GM18861 (cell line): ENCODE data around the gene THSD4.

Experiments used
- ATAC-seq: cut with Tn5 transposase; IDR thresholded peaks from one replicate; pipeline ENCODE4 v1.9.1; 2021; ENCODE audit not compliant: unreplicated experiment

Gene THSD4

GRCh38 chr15:71729319-71729718, 614.0 kb downstream of the THSD4 start:
- no peak for ATAC-seq

DNA sequence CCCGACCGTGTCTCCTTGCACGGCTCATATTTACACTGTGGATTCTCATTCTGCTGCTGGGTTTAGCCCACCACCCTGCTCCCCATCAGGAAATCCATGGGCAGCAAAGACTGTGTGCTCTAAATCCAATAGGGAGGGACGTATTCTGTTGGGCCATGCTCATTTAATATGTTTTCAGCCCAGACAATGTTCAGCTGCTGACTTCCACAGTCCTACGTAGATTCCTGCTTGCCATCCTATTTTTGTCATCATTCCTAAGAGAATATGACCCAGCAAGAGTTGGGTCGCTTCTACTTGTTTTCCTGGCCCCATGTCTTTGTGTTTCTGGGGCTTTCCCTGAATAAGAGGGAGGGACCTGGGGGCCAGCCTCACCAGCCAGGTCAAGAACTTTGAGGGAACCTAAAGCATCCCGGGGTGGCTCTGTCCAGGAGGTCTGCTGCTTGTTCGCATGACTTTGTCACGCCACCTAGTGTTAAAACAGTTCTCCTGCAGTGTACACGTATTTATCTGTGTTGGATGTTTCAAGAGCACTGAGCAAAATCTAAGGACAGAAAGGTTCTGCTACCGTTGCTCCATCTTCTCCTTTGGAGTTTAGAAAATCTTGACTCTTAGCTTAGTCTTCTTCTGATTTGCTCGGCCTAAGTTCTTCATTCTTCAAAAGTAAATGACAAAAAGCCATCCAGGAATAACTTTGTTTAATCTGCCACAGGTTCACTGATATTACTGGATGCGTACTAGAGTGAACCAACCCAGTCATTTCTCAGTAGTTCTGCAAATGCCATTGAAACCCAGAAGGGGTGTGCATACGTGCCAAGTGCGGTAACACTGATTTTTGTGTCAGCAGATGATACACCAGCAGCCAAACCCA, 615.2 kb downstream of the THSD4 start:
- no peak for ATAC-seq

- ATAC-seq, result no peak
These were observed 617.4 kb downstream of the THSD4 start for GRCh38 chr15:71732636-71733035.

DNA sequence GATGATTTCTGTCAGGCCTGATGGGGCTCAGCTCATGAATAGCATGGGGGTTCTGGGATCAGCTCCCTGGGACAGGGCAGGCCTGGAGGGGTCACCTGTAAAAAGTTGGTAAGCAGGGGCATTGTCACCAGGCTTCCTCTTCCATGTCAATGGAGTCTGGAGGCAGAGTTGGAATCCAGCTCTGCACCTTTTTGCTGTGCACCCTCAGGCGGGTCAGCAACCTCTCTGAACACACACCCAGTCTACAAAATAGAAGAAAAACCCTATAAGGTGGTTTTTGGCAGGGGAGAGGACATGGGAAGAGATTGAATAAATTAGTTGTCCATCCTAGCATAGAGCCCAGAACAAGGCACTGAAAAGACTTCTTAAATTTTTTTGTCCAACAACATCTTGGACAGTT, 617.9 kb downstream of the THSD4 start:
- no peak for ATAC-seq

- ATAC-seq, result no peak
These were observed 619.6 kb downstream of the THSD4 start for GRCh38 chr15:71734709-71735384.

GRCh38 chr15:71735385-71735757, 620.1 kb downstream of the THSD4 start:
- ATAC-seq, result no peak

DNA sequence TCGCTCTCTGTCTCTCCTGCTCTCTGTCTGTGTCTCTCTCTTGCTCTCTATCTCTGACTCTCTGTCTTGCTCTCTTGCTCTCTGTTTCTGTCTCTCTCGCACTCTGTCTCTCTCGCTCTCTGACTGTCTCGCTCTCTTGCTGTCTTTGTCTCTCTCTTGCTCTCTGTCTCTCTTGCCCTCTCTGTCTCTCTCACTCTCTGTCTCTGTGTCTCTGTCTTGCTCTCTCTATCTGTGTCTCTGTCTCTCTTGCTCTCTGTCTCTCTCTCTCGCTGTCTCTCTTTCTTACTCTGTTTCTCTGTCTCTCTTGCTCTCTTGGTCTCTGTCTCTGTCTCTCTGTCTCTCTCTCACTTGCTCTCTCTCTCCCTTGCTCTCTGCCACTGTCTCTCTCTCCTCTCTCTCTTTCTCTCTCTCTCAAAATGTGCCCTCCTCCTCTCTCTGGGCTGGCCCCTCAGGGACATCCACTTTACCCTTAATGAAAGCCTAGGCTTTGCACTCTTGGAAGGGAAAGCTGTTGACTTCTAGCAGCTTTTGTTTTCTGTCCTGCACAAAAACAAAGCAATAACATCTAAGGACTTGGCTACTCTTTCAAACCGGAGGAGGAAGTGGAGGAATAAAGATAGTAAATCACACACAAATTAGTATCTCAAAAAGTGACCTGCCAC, 621.1 kb downstream of the THSD4 start:
- no peak for ATAC-seq

- no peak for ATAC-seq
These were observed 622.5 kb downstream of the THSD4 start for GRCh38 chr15:71737761-71738160.

DNA sequence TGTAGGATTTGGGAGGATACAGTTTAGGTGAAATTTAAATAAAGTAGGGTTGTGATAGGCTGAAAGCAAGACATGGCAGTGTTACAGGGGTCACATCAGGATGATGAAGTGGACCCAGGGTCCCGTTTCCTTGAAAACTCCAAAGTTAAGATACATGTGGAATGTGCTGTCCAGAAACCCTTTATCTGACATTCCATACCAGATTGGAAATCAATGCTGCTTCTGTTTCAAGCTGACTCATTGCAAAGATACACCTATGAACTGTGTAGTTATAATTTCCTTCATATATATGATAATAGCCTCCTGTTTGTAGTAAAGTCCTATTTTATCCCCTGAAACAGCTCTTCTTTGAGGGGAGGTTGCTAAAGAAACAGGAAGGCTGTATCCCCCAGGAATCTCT, 624.1 kb downstream of the THSD4 start:
- ATAC-seq, result no peak

DNA sequence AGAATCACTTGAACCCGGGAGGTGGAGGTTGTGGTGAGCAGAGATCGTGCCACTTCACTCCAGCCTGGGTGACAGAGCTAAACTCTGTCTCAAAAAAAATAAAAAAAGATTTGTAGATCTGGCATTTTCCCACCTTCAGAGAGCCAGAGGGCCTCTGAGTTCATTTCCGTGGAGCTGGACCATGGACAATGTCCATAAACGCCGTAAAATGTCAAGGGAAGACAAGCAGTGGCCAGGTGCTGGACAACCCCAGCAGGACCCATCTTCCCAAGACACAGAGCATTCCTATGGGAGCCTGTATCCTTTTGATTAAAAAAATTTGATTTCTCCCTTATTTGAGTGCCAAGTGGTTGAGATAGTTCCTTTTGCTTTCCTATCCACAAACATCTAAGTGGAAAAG, 627.7 kb downstream of the THSD4 start:
- ATAC-seq, result no peak

GRCh38 chr15:71743861-71744382, 628.7 kb downstream of the THSD4 start:
- ATAC-seq, result no peak

DNA sequence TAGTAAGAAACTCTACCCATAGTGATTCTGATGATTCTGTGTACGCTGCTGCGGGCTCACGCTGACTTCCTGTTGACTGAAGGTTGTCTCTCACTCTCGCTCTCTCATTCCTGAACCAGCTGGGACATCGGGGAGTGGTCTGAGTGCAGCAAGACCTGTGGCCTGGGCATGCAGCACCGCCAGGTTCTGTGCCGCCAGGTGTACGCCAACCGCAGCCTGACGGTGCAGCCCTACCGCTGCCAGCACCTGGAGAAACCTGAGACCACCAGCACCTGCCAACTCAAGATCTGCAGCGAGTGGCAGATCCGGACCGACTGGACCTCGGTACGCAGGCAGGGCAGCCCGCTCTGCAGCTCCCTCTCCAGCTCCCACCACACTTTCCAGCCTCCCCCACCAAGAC, 631.4 kb downstream of the THSD4 start:
- no peak for ATAC-seq

- no peak for ATAC-seq
These were observed 632.1 kb downstream of the THSD4 start for GRCh38 chr15:71747128-71748083.

DNA sequence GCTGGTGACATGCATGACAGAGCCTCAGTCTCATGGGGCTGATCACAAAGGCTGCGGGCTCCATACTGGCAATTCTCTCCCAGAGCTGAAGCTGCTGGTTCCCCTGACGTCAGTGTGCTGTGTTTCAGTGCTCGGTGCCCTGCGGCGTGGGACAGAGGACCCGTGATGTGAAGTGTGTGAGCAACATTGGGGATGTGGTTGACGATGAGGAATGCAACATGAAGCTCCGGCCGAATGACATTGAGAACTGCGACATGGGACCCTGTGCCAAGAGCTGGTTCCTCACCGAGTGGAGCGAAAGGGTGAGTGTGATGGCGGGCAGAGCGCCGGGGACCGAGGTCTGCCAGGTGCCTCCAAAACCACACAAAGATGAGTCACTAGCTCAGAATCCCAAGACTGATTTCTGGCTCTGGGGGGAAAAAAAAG, 633.0 kb downstream of the THSD4 start:
- no peak for ATAC-seq

GRCh38 chr15:71749500-71749899, 634.2 kb downstream of the THSD4 start:
- no peak for ATAC-seq

DNA sequence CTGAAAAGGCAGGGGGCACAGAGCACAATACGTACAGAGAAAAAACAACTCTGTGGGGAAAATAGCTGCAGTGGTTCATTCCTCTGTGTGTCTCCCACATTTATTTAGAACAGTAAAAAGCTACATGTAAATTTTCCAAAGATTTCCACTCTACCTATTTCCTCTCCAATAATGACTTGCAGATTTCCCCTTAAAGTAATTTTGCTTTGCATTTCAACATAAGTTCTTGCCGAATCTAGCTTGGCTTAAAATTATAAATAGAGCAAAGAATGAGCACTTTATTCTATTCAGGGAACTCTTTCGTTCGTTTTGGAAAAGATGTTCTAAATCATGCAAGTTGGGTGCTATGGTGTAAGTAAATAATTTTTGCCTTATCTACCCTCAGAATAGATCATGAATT, 636.9 kb downstream of the THSD4 start:
- ATAC-seq, result no peak

GRCh38 chr15:71752604-71753289, 637.5 kb downstream of the THSD4 start:
- ATAC-seq, result no peak

- no peak for ATAC-seq
These were observed 638.1 kb downstream of the THSD4 start for GRCh38 chr15:71753346-71753745.

DNA sequence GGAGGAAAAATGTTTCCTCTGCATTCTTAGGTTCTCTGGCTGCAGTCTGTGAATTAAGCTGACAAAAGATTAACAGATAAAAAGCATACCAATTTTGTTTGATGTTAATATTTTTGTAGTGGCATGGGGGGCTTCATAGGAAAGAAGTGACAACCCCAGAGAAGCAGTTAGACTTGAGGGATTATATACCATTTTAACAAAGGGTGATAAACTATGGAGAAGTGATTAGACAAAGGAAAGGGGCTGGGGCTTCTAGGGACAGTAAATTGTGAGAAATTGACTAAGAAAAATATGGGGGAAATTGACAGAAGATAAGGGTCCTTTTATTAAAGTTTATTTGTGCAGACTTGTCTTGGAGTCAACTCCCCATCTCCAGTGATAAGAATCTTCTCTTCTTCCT, 639.4 kb downstream of the THSD4 start:
- no peak for ATAC-seq
